Thyroid gland (tissue), 4 donors: ENCODE measurements around the gene TEX44.

Source experiments
- POLR2A ChIP-seq, 2 donors: fragments of 450-650 bp; IDR thresholded peaks; one replicate each; pipeline ENCODE4 v1.6.1; 2017; ENCODE audit warnings: antibody characterized with exemption in 2 of 2, mild to moderate bottlenecking in 2 of 2, moderate library complexity in 1 of 2
- TF ChIP-seq, protein P1 (sequence below), 6 experiments: fragments of 200-600 bp in 3 of 6; fragments of 450-650 bp in 3 of 6; sonication (generic) in 3 of 6; IDR thresholded peaks; one replicate each; pipeline ENCODE4 v1.5.1; 2016 to 2019; ENCODE audit warnings: antibody characterized with exemption in 6 of 6, mild to moderate bottlenecking in 2 of 6, inconsistent platforms in 1 of 6, moderate library complexity in 1 of 6

DNA sequence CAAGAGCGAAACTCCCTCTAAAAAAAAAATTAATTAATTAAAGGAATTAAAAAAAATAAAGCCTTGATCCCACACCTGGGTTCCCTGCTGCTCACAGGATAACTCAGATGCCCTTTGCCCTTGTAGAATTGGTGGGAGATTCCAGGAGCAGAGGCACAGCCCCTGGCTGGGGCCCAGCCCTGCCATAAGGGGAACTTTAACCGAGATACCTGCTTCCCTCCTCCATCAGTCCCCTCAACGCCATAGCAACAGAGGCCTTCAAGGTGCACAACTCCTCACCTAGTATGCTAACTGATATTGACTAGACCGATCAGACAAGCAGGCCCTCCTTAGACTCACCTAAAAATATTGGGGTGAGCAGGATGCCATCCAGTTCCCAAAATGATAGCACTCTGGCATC is 23.6 kb downstream of the TEX44 start:
- TF ChIP-seq, protein P1, sequence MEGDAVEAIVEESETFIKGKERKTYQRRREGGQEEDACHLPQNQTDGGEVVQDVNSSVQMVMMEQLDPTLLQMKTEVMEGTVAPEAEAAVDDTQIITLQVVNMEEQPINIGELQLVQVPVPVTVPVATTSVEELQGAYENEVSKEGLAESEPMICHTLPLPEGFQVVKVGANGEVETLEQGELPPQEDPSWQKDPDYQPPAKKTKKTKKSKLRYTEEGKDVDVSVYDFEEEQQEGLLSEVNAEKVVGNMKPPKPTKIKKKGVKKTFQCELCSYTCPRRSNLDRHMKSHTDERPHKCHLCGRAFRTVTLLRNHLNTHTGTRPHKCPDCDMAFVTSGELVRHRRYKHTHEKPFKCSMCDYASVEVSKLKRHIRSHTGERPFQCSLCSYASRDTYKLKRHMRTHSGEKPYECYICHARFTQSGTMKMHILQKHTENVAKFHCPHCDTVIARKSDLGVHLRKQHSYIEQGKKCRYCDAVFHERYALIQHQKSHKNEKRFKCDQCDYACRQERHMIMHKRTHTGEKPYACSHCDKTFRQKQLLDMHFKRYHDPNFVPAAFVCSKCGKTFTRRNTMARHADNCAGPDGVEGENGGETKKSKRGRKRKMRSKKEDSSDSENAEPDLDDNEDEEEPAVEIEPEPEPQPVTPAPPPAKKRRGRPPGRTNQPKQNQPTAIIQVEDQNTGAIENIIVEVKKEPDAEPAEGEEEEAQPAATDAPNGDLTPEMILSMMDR (IDR thresholded peaks at IDR 0.05) = no peak
- TF ChIP-seq POLR2A (IDR thresholded peaks at IDR 0.05) = no peak
